Body of pancreas (tissue), 4 donors: Measurements from ENCODE around the gene ZP1. TPM values are rescaled to one million over a fixed set of nuclear protein-coding genes. Genes with fewer than 3 reads are reported as not detected.
A peak's percentile ranks its signal among the peaks of the same experiment; 100 is the strongest.

Source experiments
- ATAC-seq: fragments of 150-250 bp; one replicate; pipeline ENCODE4 v1.9.1; 2016
- DNase-seq, 4 donors: peaks; one replicate each; pipeline ENCODE4 v3.0.0-alpha.2; 2019
- H3K27ac ChIP-seq, 4 donors: fragments of 200-600 bp; sonication (generic); 1 replicate in 3 of 4; 2 replicates in 1 of 4; pipeline versions ENCODE4 v1.5.1 to v1.6.1; 2016 to 2019; ENCODE audit warnings: mild to moderate bottlenecking in 1 of 4, mixed read lengths in 1 of 4, moderate library complexity in 1 of 4
- H3K27me3 ChIP-seq, 2 donors: fragments of 200-600 bp; sonication (generic); one replicate each; pipeline ENCODE4 v1.6.0; 2016; ENCODE audit warnings: mild to moderate bottlenecking in 1 of 2
- H3K36me3 ChIP-seq, 2 donors: fragments of 200-600 bp; sonication (generic); replicated peaks in 1 of 2; 2 replicates each; pipeline ENCODE4 v1.5.1; 2016; ENCODE audit warnings: low read depth in 2 of 2; ENCODE audit not compliant: insufficient read depth in 1 of 2
- H3K4me1 ChIP-seq: fragments of 200-600 bp; sonication (generic); one replicate; pipeline ENCODE4 v1.6.0; 2016
- H3K4me3 ChIP-seq, 2 donors: fragments of 200-600 bp; sonication (generic); 1 replicate in 1 of 2; 2 replicates in 1 of 2; pipeline ENCODE4 v1.5.1; 2016 to 2019
- H3K9me3 ChIP-seq, 3 donors: fragments of 200-600 bp; sonication (generic); 1 replicate in 2 of 3; 2 replicates in 1 of 3; pipeline ENCODE4 v1.5.1; 2016
- POLR2A ChIP-seq, 3 donors: fragments of 450-650 bp; IDR thresholded peaks; one replicate each; pipeline ENCODE4 v1.6.1; 2016; ENCODE audit warnings: antibody characterized with exemption in 3 of 3, mild to moderate bottlenecking in 2 of 3
- whole genome bisulfite sequencing, 2 donors: methylation state at CpG; one replicate each; pipeline ENCODE4 v1.1.5; 2017; 5-methylcytosine and 5-hydroxymethylcytosine counted together
- intact Hi-C: fragments of 100-400 bp; cut with DNase I; formaldehyde crosslinking; loops from one replicate; pipeline ENCODE4 v1.15.1; 2023
- total RNA-seq, 2 donors: library from RNA; depleted of rRNA; stranded (reverse); fragments of >200 nt; gene quantifications; one replicate each; pipeline ENCODE4 v1.1.0, GENCODE V29; 2016
- TF ChIP-seq, protein P1 (sequence below), 7 experiments: fragments of 450-650 bp in 4 of 7; fragments of 200-600 bp in 3 of 7; sonication (generic) in 3 of 7; IDR thresholded peaks; one replicate each; pipeline ENCODE4 v1.5.1; 2016 to 2019; ENCODE audit warnings: antibody characterized with exemption in 7 of 7

Gene ZP1
- total RNA-seq, 2 donors from 2014 or later: not detected

GRCh38 chr11:60825790-60826189 lies 41.6 kb upstream of the ZP1 start:
- no peak overlapping the region for H3K27ac ChIP-seq
- no peaks in the 10 kb centered on the region for H3K27me3 ChIP-seq
- H3K36me3 ChIP-seq: no peaks in the 10 kb centered on the region
- DNase-seq (no peak), ATAC-seq (no peak)
- WGBS, 2 donors: 43 to 79% methylated on average over 1 to 6 of the region's 6 CpGs
- TF ChIP-seq POLR2A (IDR thresholded peaks at IDR 0.05): no peak
- TF ChIP-seq, protein P1, sequence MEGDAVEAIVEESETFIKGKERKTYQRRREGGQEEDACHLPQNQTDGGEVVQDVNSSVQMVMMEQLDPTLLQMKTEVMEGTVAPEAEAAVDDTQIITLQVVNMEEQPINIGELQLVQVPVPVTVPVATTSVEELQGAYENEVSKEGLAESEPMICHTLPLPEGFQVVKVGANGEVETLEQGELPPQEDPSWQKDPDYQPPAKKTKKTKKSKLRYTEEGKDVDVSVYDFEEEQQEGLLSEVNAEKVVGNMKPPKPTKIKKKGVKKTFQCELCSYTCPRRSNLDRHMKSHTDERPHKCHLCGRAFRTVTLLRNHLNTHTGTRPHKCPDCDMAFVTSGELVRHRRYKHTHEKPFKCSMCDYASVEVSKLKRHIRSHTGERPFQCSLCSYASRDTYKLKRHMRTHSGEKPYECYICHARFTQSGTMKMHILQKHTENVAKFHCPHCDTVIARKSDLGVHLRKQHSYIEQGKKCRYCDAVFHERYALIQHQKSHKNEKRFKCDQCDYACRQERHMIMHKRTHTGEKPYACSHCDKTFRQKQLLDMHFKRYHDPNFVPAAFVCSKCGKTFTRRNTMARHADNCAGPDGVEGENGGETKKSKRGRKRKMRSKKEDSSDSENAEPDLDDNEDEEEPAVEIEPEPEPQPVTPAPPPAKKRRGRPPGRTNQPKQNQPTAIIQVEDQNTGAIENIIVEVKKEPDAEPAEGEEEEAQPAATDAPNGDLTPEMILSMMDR (IDR thresholded peaks at IDR 0.05): no peak
- no peaks in the 10 kb centered on the region for H3K4me1 ChIP-seq
- H3K9me3 ChIP-seq: no peaks in the 10 kb centered on the region
- H3K4me3 ChIP-seq: no peak overlapping the region
- intact Hi-C loops: loop anchor here (10.0 kb wide), 1 partner anchor 369 kb away; no protein-coding TSS in a partner anchor

- H3K9me3 ChIP-seq: no peaks in the 10 kb centered on the region
- intact Hi-C loops: no loop called here
- H3K4me1 ChIP-seq: no peaks in the 10 kb centered on the region
- no peaks in the 10 kb centered on the region for H3K27me3 ChIP-seq
- ATAC-seq (no peak), DNase-seq (no peak)
- 29 to 40% methylated on average over 10 of the region's 10 CpGs for WGBS, 2 donors
- no peaks in the 10 kb centered on the region for H3K36me3 ChIP-seq
- no peak overlapping the region for H3K4me3 ChIP-seq
- TF ChIP-seq, protein P1 (IDR thresholded peaks at IDR 0.05): no peak
- no peak for TF ChIP-seq POLR2A (IDR thresholded peaks at IDR 0.05)
- H3K27ac ChIP-seq: no peak overlapping the region
Measured at GRCh38 chr11:60830478-60831142, 36.7 kb upstream of the ZP1 start.

GRCh38 chr11:60831143-60831500 lies 36.2 kb upstream of the ZP1 start:
- H3K36me3 ChIP-seq: no peaks in the 10 kb centered on the region
- H3K9me3 ChIP-seq: no peaks in the 10 kb centered on the region
- 20 to 94% methylated on average over 2 to 8 of the region's 8 CpGs for WGBS, 2 donors
- no peaks in the 10 kb centered on the region for H3K4me1 ChIP-seq
- H3K27ac ChIP-seq: no peak overlapping the region
- TF ChIP-seq, protein P1 (IDR thresholded peaks at IDR 0.05): peak; percentile 78 to 95 (median 89)
- no peak for TF ChIP-seq POLR2A (IDR thresholded peaks at IDR 0.05)
- ATAC-seq: peak; percentile 94
- DNase-seq: peak; percentile 86 to 92 (median 88)
- no peaks in the 10 kb centered on the region for H3K27me3 ChIP-seq
- intact Hi-C loops: no loop called here
- H3K4me3 ChIP-seq: no peak overlapping the region

DNA sequence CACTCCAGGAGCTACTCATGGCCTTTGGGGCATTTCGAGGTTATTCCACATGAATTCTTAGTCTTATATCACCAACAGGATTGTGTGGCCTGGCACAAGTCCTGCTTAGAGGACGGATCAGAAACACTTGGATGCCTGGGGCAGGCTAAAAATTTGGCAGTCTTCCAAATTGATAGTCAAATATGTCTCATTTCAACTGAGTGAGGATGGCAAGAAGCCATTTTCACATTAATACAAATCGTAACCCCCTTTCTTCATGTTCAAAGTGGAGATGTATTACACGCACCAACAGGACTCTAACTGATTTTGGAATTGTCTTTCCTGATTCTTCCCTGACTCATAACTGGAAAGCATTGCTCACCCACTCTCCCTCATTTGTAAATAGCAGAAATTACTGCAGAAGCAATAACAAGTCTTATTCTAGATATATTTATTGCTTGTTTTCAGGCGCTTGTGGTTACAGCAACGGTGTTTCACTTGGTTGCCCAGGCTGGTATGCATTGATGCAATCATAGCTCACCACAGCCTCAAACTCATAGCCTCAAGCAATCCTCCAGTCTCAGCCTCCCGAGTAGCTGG lies 35.8 kb upstream of the ZP1 start:
- no peak overlapping the region for H3K27ac ChIP-seq
- no peaks in the 10 kb centered on the region for H3K9me3 ChIP-seq
- TF ChIP-seq POLR2A (IDR thresholded peaks at IDR 0.05): no peak
- TF ChIP-seq, protein P1 (IDR thresholded peaks at IDR 0.05): no peak
- no peak overlapping the region for H3K4me3 ChIP-seq
- intact Hi-C loops: no loop called here
- no peaks in the 10 kb centered on the region for H3K36me3 ChIP-seq
- DNase-seq (no peak), ATAC-seq (no peak)
- WGBS, 2 donors: 43 to 44% methylated on average over 7 of the region's 7 CpGs
- H3K4me1 ChIP-seq: no peaks in the 10 kb centered on the region
- H3K27me3 ChIP-seq: no peaks in the 10 kb centered on the region
